ENCODE results near the gene BMI1.

DNA sequence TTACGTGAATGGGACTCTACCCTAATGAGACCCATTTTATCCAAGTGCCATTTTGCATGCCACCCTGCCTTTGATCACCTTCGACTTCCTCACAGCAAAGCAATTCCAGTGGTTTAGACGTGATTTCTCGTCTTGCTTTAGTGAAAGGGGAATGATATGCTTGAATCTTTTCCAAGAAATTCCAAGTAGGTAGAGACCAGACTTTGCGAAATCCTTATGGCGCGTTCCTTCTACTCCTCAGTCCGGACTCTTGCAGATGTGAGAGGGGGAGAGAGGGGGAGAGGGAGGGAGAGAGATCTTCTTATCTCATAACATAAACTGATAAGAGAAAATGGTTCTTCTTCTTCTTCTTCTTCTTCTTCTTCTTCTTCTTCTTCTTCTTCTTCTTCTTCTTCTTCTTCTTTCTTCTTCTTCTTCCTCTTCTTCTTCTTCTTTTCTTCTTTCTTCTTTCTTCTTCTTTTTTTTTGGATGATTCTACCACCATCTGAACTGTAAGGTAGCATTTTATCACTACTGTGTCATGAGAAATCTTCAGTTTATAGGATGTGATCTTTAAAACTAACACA lies 25.3 kb downstream of the BMI1 start:
- TF ChIP-seq, protein P1, sequence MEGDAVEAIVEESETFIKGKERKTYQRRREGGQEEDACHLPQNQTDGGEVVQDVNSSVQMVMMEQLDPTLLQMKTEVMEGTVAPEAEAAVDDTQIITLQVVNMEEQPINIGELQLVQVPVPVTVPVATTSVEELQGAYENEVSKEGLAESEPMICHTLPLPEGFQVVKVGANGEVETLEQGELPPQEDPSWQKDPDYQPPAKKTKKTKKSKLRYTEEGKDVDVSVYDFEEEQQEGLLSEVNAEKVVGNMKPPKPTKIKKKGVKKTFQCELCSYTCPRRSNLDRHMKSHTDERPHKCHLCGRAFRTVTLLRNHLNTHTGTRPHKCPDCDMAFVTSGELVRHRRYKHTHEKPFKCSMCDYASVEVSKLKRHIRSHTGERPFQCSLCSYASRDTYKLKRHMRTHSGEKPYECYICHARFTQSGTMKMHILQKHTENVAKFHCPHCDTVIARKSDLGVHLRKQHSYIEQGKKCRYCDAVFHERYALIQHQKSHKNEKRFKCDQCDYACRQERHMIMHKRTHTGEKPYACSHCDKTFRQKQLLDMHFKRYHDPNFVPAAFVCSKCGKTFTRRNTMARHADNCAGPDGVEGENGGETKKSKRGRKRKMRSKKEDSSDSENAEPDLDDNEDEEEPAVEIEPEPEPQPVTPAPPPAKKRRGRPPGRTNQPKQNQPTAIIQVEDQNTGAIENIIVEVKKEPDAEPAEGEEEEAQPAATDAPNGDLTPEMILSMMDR (optimal IDR thresholded peaks at IDR 0.05 in 1 of 3, IDR thresholded peaks at IDR 0.05 in 1 of 3, conservative IDR thresholded peaks at IDR 0.05 in 1 of 3; ENCODE audit: extremely low read depth in 1 of 3, insufficient read depth in 2 of 3, low read length in 3 of 3), result no peak
- no peak for TF ChIP-seq EZH2 (IDR thresholded peaks at IDR 0.05; ENCODE audit: low read length)
